A549 (cell line): ENCODE data around the gene TMEM95. TPM values are rescaled to one million over a fixed set of nuclear protein-coding genes. Genes with fewer than 3 reads are reported as not detected.

Experiments
- ATAC-seq, 2 experiments: fragments of 200-7000 bp in 1 of 2; fragments of >200 bp in 1 of 2; cut with Nextera tagmentation in 1 of 2; cut with Tn5 transposase in 1 of 2; 3 replicates each; pipeline versions ENCODE4 v1.8.0 to v1.9.1; 2018 to 2020; ENCODE audit warnings: mild to moderate bottlenecking in 1 of 2, moderate library complexity in 1 of 2
- CTCF ChIA-PET: fragments of 300-600 bp; sonication (Branson Sonifier 250); formaldehyde crosslinking; extraction: SDS; loops from one replicate; lab custom pipeline; 2021; ENCODE audit warnings: antibody characterized with exemption, inconsistent platforms; lab: Yijun Ruan, JAX
- POLR2A ChIA-PET: fragments of 350-600 bp; formaldehyde crosslinking; extraction: SDS; loops from one replicate; lab custom pipeline; 2021; ENCODE audit warnings: antibody characterized with exemption, inconsistent platforms; lab: Yijun Ruan, JAX
- DNase-seq, 2 experiments: peaks; one replicate each; pipeline versions ENCODE4 v3.0.0 to v3.0.0-alpha.2; 2011 to 2016; ENCODE audit warnings: low read depth in 1 of 2, low spot score in 1 of 2
- FAIRE-seq: peaks from 2 replicates; lab custom pipeline; 2011; peaks lifted over from hg19 to GRCh38; lab: Jason Lieb, UNC
- H3K27ac ChIP-seq, 2 experiments: fragments of >200 bp; sonication (Bioruptor Twin); formaldehyde crosslinking; 3 replicates each; pipeline ENCODE4 v1.5.1; 2016 to 2017
- H3K4me1 ChIP-seq: fragments of >200 bp; sonication (Bioruptor Twin); formaldehyde crosslinking; 3 replicates; pipeline ENCODE4 v1.6.1; 2016
- H3K4me2 ChIP-seq: fragments of >200 bp; sonication (Bioruptor Twin); formaldehyde crosslinking; 3 replicates; pipeline ENCODE4 v1.6.1; 2016
- H3K4me3 ChIP-seq: fragments of >200 bp; sonication (Bioruptor Twin); formaldehyde crosslinking; 3 replicates; pipeline ENCODE4 v1.5.1; 2016
- H3K9me3 ChIP-seq: fragments of >200 bp; sonication (Bioruptor Twin); formaldehyde crosslinking; 3 replicates; pipeline ENCODE4 v1.6.1; 2016
- CEBPB ChIP-seq, 2 experiments: fragments of >200 bp in 1 of 2; sonication (Bioruptor Twin) in 1 of 2; formaldehyde crosslinking in 1 of 2; IDR thresholded peaks; 2 replicates each; pipeline ENCODE4 v1.6.1; 2012 to 2016
- FOXS1 ChIP-seq: fragments of 250-450 bp; sonication (Bioruptor Pico); IDR thresholded peaks from 2 replicates; pipeline ENCODE4 v1.5.0; 2020; ENCODE audit warnings: mild to moderate bottlenecking, moderate library complexity
- HEYL ChIP-seq: fragments of 250-450 bp; sonication (Bioruptor Pico); IDR thresholded peaks from 2 replicates; pipeline ENCODE4 v1.8.0; 2021; ENCODE audit warnings: mild to moderate bottlenecking, moderate library complexity
- HOXB5 ChIP-seq: fragments of 250-450 bp; sonication (Bioruptor Pico); IDR thresholded peaks from 2 replicates; pipeline ENCODE4 v1.5.0; 2020; ENCODE audit warnings: mild to moderate bottlenecking, moderate library complexity
- JUN ChIP-seq, 2 experiments: fragments of >200 bp; sonication (Bioruptor Twin); formaldehyde crosslinking; IDR thresholded peaks; 2 replicates in 1 of 2; 3 replicates in 1 of 2; pipeline ENCODE4 v1.6.1; 2016 to 2017
- MAFK ChIP-seq: fragments of 450-650 bp; IDR thresholded peaks from 2 replicates; pipeline ENCODE4 v1.6.1; 2014; ENCODE audit not compliant: partially characterized antibody
- MYC ChIP-seq: IDR thresholded peaks from 2 replicates; pipeline ENCODE4 v1.6.1; 2012; ENCODE audit warnings: mild to moderate bottlenecking, inconsistent platforms, low read length, improper control_type of control experiment, borderline replicate concordance
- PHF8 ChIP-seq: fragments of 200-600 bp; sonication (generic); IDR thresholded peaks from 2 replicates; pipeline ENCODE4 v1.6.1; 2016; ENCODE audit warnings: low read depth, mild to moderate bottlenecking, antibody characterized with exemption, moderate library complexity, borderline replicate concordance
- POLR2A ChIP-seq: IDR thresholded peaks from 2 replicates; pipeline ENCODE4 v1.6.1; 2012; ENCODE audit warnings: mild to moderate bottlenecking, low read length
- RAD21 ChIP-seq, 2 experiments: fragments of >200 bp in 1 of 2; sonication (Bioruptor Twin) in 1 of 2; formaldehyde crosslinking in 1 of 2; IDR thresholded peaks in 1 of 2; conservative IDR thresholded peaks in 1 of 2; 2 replicates in 1 of 2; 3 replicates in 1 of 2; pipeline ENCODE4 v1.6.1; 2012 to 2018; ENCODE audit warnings: inconsistent platforms in 1 of 2
- RFX5 ChIP-seq: fragments of 450-650 bp; IDR thresholded peaks from 2 replicates; pipeline ENCODE4 v1.7.1; 2014; ENCODE audit warnings: antibody characterized with exemption, mild to moderate bottlenecking, moderate library complexity
- SMC3 ChIP-seq: fragments of >200 bp; sonication (Bioruptor Twin); formaldehyde crosslinking; IDR thresholded peaks from 3 replicates; pipeline ENCODE4 v1.6.1; 2018; ENCODE audit warnings: inconsistent platforms
- SREBF2 ChIP-seq: fragments of 450-650 bp; IDR thresholded peaks from 2 replicates; pipeline ENCODE4 v1.6.1; 2014; ENCODE audit warnings: mild to moderate bottlenecking, moderate library complexity
- WGBS: methylation state at CpG from one replicate; pipeline ENCODE4 v1.1.6; 2017; ENCODE audit errors: missing lambda C conversion rate; 5-methylcytosine and 5-hydroxymethylcytosine counted together
- polyA minus RNA-seq: library from RNA; depleted of rRNA, polyadenylated mRNA; stranded (reverse); fragments of >200 nt; gene quantifications from 2 replicates; pipeline ENCODE4 v1.2.3, GENCODE V29; 2011; rRNA and poly(A)+ RNA removed
- polyA plus RNA-seq, 4 experiments: library from polyadenylated mRNA; depleted of rRNA in 3 of 4; stranded (reverse); fragments of >200 nt; fragmentation: RNase III in 1 of 4; extraction: RNeasy Plus Mini Kit Qiagen cat#74134 plus additional on column Dnase treatment in 1 of 4; gene quantifications; 2 replicates in 3 of 4; 3 replicates in 1 of 4; pipeline ENCODE4 v1.2.3, GENCODE V29; 2011 to 2017
- TF ChIP-seq, protein P1 (sequence below): fragments of >200 bp; sonication (Bioruptor Twin); formaldehyde crosslinking; IDR thresholded peaks from 3 replicates; pipeline ENCODE4 v1.6.1; 2016
- TF ChIP-seq, protein P2 (sequence below): IDR thresholded peaks from 2 replicates; pipeline ENCODE4 v1.6.1; 2012; ENCODE audit warnings: low read depth, borderline replicate concordance
- TF ChIP-seq, protein P3 (sequence below): IDR thresholded peaks from 2 replicates; pipeline ENCODE4 v1.6.1; 2012

The TMEM95 gene
- polyA plus RNA-seq (2011; rRNA removed) = not detected in 2 replicates
- polyA plus RNA-seq (2012; cell fraction: cytosol; rRNA removed) = not detected in 2 replicates
- not detected in 2 replicates for polyA plus RNA-seq (2012; cell fraction: nucleus; rRNA removed)
- polyA plus RNA-seq (2017; fragmentation: RNase III; extraction: RNeasy Plus Mini Kit Qiagen cat#74134 plus additional on column Dnase treatment) = not detected in 3 replicates
- polyA minus RNA-seq = not detected in 2 replicates

GRCh38 chr17:7355053-7355452 is at the start of gene TMEM95:
TMEM95 (plus strand) TSS chr17:7355156; CDS start chr17:7355205, 49 bp downstream.
- H3K9me3 ChIP-seq = no peaks in the 10 kb centered on the region
- peak within 1 kb of the TSS; percentile 48; the same call in 1 of the 3 replicates for H3K4me2 ChIP-seq
- ChIA-PET CTCF (interaction anchor here (0.6 to 6.6 kb wide), 46 partner anchors 10 to 309 kb away, joined by 3 to 232 read pairs (median 6); partner anchors contain the start of genes ACAP1, FGF11, GPS2 and MPDU1), POLR2A (interaction anchor here (1.2 to 3.9 kb wide), 4 partner anchors 48 to 129 kb away, joined by 3 to 25 read pairs (median 7); partner anchors contain the start of genes POLR2A, TMEM102 and TMEM256)
- 0 out of 6 replicates have a peak within 1 kb of the TSS, but pooled peaks of 1 of the 2 experiments have one; percentile 11 for H3K27ac ChIP-seq
- H3K4me1 ChIP-seq = peaks cover 45% of the 10 kb centered on the region
- TF ChIP-seq RFX5 (no peak), SREBF2 (no peak), SMC3 (no peak), JUN (IDR thresholded peaks at IDR 0.05) (0 out of 5 replicates have a peak, but pooled peaks of 1 of the 2 experiments have one; percentile 16), HOXB5 (CRISPR knock-in tag) (no peak)
- FAIRE-seq (no peak), ATAC-seq (no peak), DNase-seq (no peak)
- H3K4me3 ChIP-seq = no peak within 1 kb of the TSS
- 77% methylated on average over 8 of the region's 10 CpGs for WGBS

DNA sequence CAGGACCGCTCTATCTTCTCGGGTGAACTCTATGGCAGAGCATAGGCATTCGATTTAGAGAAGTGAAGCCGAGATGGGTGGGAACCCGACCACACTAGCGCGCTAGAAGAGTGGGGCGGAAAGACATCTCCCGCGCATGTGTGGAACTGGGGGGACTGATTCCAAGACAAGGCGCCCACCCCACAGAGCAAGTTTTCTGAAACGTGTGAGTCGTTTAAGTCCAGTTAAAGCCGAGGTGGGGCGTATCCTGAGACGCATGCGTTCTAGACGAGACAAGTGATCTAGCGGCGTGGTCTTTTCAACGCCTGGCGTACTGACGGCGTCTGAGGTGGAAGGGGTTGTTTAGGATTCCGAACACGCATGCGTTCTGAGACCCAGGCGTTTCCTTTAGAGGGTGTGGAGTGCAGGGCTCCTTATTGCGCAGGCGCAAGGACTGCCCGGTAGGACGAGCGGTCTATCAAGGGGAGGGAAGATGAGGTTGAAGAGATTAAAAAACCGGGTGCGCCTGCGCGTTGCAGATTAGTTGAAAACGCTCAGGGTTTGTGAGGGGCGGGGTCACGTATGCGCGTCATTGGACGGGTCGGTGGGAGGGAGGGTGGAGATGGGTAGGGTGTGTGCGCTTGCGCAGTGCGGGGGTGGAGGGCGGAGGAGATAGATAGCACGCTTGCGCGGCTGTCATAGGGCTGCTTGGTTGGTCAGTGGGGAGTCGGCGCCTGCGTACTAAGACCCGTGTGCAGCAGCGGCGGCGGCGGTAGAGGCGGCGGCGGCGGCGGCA is 47.9 kb upstream of the TMEM95 start, which contains the start of gene EIF5A:
EIF5A (plus strand) TSS at position 718 of the 775 bp plus-strand sequence. CDS start 2,008 bp downstream, outside the sequence.
- Histone ChIP-seq H3K4me3 (peak within 1 kb of the TSS; percentile 98), H3K4me2 (peak within 1 kb of the TSS; percentile 95), H3K4me1 (peaks cover 29% of the 10 kb centered on the region), H3K9me3 (no peaks in the 10 kb centered on the region), H3K27ac (peak within 1 kb of the TSS; percentile 98 to 100)
- DNase-seq (peak; percentile 100), ATAC-seq (peak; percentile 86), FAIRE-seq (peak; percentile 100)
- under 1% methylated on average over 62 of the region's 64 CpGs for WGBS
- ChIA-PET POLR2A (no interaction called here), CTCF (interaction anchor here (0.6 to 2.4 kb wide), 2 partner anchors 10 to 66 kb away, joined by 3 to 58 read pairs; no protein-coding TSS in a partner anchor)
- TF ChIP-seq MAFK (no peak), FOXS1 (CRISPR knock-in tag) (no peak), POLR2A (peak; percentile 71), PHF8 (no peak), JUN (IDR thresholded peaks at IDR 0.05) (peak; percentile 59 to 75; a peak in 1 of 5 replicates), MYC (peak; percentile 66), CEBPB (IDR thresholded peaks at IDR 0.05) (no peak), RAD21 (conservative IDR thresholded peaks at IDR 0.05 in 1 of 2, IDR thresholded peaks at IDR 0.05 in 1 of 2) (no peak), HEYL (no peak)
- TF ChIP-seq, protein P1, sequence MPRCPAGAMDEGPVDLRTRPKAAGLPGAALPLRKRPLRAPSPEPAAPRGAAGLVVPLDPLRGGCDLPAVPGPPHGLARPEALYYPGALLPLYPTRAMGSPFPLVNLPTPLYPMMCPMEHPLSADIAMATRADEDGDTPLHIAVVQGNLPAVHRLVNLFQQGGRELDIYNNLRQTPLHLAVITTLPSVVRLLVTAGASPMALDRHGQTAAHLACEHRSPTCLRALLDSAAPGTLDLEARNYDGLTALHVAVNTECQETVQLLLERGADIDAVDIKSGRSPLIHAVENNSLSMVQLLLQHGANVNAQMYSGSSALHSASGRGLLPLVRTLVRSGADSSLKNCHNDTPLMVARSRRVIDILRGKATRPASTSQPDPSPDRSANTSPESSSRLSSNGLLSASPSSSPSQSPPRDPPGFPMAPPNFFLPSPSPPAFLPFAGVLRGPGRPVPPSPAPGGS = peak; percentile 54; the same call in 2 of the 3 replicates
- TF ChIP-seq, protein P2, sequence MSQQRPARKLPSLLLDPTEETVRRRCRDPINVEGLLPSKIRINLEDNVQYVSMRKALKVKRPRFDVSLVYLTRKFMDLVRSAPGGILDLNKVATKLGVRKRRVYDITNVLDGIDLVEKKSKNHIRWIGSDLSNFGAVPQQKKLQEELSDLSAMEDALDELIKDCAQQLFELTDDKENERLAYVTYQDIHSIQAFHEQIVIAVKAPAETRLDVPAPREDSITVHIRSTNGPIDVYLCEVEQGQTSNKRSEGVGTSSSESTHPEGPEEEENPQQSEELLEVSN = 0 out of 2 replicates have a peak, but pooled peaks have one; percentile 44
- TF ChIP-seq, protein P3, sequence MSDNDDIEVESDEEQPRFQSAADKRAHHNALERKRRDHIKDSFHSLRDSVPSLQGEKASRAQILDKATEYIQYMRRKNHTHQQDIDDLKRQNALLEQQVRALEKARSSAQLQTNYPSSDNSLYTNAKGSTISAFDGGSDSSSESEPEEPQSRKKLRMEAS = peak; percentile 90
